GM21825 (cell line): Measurements from ENCODE around the gene CTNNA1.

Source experiments
- ATAC-seq: cut with Tn5 transposase; IDR thresholded peaks from one replicate; pipeline ENCODE4 v1.9.1; 2021; ENCODE audit warnings: mild to moderate bottlenecking, moderate library complexity; ENCODE audit not compliant: unreplicated experiment

CTNNA1 gene

GRCh38 chr5:138960145-138960692 is 207.0 kb downstream of the CTNNA1 start:
- ATAC-seq: no peak

- ATAC-seq: no peak
Observed at GRCh38 chr5:138961221-138961620, 208.0 kb downstream of the CTNNA1 start.

DNA sequence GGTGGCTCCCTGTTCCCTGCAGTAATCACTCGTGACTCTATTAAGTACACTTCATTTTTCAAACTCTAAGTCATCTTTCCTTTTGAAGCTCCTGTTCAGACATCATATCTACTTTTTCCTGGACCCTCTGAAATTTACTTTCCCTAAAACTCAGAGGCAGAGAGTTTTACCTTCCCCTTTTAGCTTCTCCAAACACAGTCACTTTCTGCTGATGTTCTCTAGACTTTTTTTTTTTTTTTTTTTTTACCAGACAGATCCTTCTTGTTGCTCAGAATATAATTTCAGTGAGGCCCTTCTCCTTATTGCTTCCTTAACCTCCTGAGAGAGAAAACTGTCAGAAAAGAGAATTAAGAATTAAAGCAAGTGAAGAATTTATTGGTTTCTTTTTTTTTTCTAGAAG is 208.5 kb downstream of the CTNNA1 start:
- ATAC-seq: no peak

GRCh38 chr5:138962614-138963370 is 209.6 kb downstream of the CTNNA1 start:
- ATAC-seq: no peak

DNA sequence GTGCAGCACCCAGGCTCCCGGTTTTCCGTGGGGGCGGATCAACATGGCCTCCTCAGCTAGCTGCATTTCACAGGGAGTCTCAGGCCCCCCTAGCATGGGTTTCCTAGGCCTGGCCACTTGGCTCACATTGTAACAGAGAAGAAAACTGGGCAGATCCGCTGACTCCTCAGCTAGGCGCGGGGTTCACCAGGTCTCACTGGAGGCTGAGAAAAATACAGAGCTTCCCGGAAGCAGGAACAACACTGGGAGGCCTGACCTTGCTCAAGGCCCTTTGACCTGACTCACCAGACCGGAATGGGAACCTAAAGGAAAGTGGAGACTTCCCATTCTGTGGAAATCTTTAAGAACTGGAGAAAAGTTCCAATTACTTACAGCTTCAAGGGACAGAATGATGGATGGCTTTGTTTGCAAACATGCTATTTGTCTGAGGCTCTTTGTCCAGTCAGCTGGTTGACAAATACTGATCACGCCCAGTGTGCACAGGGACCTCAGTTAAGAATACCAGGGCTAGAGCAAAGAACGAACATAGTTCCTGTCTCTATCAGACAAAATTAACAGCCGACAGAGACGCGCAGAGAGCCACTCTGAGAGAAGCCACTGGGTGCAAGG is 210.6 kb downstream of the CTNNA1 start:
- ATAC-seq: no peak

DNA sequence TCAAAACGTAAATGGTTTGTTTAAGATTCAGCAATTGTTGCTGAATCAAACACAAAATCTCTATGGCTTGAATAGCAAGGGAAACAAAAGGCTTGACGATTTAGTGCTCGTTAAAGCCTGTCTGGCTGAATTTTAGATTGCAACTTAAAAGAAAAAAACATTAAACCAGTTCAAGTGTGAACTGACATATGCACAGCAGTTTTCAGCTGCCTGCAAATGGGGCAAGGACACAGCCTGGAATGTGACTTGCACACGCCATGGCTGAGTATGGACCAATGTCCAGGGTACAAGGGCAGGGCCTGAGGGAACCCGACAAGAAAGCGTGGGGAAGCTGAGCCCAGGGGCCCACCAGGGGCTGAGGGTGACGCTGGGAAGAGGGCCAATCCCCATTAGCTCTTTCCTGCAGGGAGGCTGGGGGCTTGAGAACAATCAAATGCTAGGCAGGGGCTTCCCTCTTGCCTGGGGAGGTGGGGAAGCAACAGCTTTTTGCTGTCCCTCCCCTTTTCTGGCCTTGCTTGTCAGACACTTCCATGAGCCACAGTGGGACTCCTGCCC is 211.5 kb downstream of the CTNNA1 start:
- ATAC-seq: no peak

DNA sequence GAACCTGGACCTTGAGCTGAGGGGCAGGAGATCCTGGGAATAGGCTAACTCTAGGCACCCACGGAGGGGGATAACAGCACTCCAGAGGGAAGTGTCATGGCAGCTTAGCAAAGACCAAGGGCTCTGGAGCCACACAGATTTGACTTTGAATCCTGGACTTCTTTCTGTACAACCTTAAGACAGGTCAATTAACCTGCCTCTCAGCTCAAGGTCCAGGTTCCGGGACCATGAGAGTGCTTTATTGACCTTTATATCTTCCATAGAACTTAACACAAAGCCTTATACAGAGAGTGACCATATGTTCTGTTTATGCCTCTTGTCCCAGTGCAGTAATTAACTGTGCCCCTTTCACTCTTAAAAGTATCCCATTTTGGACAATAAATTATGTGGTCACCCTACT is 212.4 kb downstream of the CTNNA1 start:
- ATAC-seq: no peak

- no peak for ATAC-seq
Observed at GRCh38 chr5:138966236-138966985, 213.2 kb downstream of the CTNNA1 start.

GRCh38 chr5:138967791-138968448 is 214.7 kb downstream of the CTNNA1 start:
- ATAC-seq: no peak

DNA sequence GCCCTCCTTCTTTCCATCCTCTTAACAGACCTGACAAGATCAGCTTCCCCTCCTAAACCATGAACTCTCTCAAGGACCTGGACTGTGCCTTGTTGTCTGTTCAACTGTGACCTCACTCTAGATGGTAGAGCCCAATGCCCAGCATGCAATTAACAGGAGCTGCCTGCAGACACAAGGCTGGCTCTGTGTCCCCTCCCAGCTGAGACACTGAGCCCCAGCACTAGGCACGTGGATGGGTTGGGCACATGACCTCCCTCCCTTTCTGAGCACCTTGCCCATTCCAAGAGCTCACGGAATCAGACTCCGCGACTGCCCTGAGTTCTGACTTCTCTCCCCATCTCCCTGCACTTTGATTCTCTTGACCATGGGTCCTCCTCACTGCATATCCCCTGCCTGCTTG is 215.4 kb downstream of the CTNNA1 start:
- ATAC-seq: no peak

DNA sequence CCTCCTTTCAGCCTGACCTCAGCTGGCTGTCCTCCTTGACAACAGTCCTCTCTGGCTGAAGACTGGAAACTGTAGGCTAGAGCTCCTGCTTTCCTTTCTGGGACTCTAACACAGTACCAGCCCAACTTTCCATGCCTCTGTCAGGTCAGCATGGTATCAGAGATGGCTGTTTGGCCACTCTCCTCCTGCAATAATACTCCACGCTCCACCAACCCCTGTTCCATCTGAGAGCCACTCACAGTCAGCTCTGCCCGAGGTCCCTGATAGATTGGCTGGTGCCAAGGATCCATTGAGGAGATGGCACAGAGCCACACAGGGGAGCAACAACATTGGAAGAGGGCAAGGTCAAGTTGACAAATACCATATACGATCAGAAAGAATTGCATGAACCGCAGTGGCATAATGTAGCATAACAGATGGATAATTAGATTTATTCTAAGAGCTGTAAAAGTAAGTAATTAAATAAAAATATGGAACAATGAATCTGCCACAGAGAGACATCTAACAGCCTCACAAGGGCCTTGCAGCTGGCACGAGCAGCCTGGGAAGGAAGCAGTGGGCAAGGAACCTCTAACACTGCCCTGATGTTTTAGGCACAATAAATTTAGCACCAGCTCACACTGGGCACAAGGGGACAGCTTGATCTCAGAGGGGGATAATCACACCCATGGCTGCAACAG is 216.2 kb downstream of the CTNNA1 start:
- ATAC-seq: no peak

GRCh38 chr5:138972230-138972629 is 219.0 kb downstream of the CTNNA1 start:
- no peak for ATAC-seq

GRCh38 chr5:138972836-138973235 is 219.6 kb downstream of the CTNNA1 start:
- ATAC-seq: no peak

- no peak for ATAC-seq
Observed at GRCh38 chr5:138974227-138975063, 221.2 kb downstream of the CTNNA1 start.

- no peak for ATAC-seq
Observed at GRCh38 chr5:138975098-138975847, 222.0 kb downstream of the CTNNA1 start.

DNA sequence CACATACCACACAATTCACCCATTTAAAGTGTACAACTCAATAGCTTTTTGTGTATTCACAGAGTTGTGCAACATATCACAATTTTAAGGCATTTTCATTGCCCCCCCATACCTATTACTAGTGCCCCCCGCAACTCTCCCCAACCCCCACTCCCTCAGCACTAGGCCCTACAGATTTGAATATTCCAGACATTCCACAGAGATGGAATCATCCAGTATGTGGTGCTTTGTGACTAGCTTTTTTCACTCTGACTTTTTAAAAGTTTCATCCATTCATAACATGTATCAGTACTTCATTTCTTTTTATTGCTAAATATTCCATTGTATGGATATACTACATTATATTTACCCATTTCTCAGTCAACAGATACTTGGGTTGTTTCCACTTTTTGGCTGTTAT is 224.9 kb downstream of the CTNNA1 start:
- no peak for ATAC-seq

DNA sequence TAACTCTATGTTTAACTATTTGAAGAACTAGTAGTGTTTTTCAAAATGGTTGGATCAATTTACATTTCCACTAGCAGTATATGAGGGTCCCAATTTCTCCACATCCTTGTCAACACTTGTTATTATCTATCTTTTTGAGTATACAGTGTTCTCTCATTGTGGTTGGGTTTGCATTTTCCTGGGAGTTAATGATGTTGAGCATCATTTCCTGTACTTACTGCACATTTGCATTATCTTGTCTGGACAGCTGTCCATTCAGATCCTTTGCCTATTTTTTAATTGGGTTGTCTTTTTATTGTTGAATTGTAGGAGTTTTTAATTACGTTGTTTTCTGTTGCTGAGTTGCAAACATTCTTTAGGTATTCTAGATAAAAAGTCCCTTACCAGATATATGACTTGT is 225.4 kb downstream of the CTNNA1 start:
- ATAC-seq: no peak

DNA sequence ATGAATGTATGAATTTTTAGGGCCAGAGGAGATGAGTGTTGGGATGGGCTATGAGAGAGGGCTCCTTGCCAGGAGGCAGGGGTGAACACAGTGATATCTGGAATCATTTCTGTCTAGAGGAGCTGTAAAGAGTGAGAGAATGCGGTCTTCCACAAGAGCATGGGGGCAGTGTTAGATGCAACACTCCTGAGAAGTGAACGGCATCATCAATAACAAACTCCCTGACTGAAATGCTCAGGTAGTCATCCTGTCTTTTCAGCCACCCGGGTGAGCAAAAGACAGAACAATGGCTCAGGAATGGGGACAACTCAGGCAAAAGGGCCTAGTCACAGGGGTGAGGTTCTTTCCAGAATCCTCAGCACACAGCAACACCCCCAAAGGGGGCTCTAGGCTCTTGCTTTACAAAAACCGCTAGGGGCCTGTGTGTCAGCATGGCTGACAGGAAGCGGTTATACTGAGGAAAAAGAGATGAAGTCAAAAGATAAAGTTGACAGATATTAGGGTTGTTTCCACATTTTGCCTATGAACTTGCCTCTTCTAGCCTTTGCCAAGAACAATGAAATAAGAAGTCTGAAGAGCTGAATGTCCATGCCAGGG is 226.6 kb downstream of the CTNNA1 start:
- ATAC-seq: no peak
